ENCODE results near the gene PLXDC2. TPM values are rescaled to one million over a fixed set of nuclear protein-coding genes. Genes with fewer than 3 reads are reported as not detected.
"Not testable (repeated sequence)": the region's sequence is repeated elsewhere in the genome, so short reads cannot be mapped to it uniquely, and the experiment has no call there.

Gene PLXDC2
- total RNA-seq, 1 experiment from 2014 or later, result under 0.01 TPM

GRCh38 chr10:19968745-19969144 lies 152.5 kb downstream of the PLXDC2 start:
- DNase-seq, result no peak
- Histone ChIP-seq H3K36me3 (no peaks in the 10 kb centered on the region), H3K4me3 (no peak overlapping the region), H3K27me3 (no peaks in the 10 kb centered on the region), H3K9me3 (no peaks in the 10 kb centered on the region)

GRCh38 chr10:19970256-19970655 lies 154.0 kb downstream of the PLXDC2 start:
- Histone ChIP-seq H3K4me3 (no peak overlapping the region), H3K9me3 (no peaks in the 10 kb centered on the region), H3K27me3 (no peaks in the 10 kb centered on the region), H3K36me3 (no peaks in the 10 kb centered on the region)
- DNase-seq, result no peak

- DNase-seq, result no peak
- Histone ChIP-seq H3K27me3 (no peaks in the 10 kb centered on the region), H3K4me3 (no peak overlapping the region), H3K36me3 (no peaks in the 10 kb centered on the region), H3K9me3 (no peaks in the 10 kb centered on the region)
Observed at GRCh38 chr10:19970717-19971116, 154.5 kb downstream of the PLXDC2 start.

- H3K27me3 ChIP-seq, result no peaks in the 10 kb centered on the region
- no peak overlapping the region for H3K4me3 ChIP-seq
- no peak for DNase-seq
- H3K36me3 ChIP-seq, result no peaks in the 10 kb centered on the region
- no peaks in the 10 kb centered on the region for H3K9me3 ChIP-seq
Observed at GRCh38 chr10:19971343-19972052, 155.3 kb downstream of the PLXDC2 start.

GRCh38 chr10:19974138-19974537 lies 157.9 kb downstream of the PLXDC2 start:
- Histone ChIP-seq H3K36me3 (no peaks in the 10 kb centered on the region), H3K9me3 (no peaks in the 10 kb centered on the region), H3K4me3 (no peak overlapping the region), H3K27me3 (no peaks in the 10 kb centered on the region)
- DNase-seq, result no peak

- H3K9me3 ChIP-seq, result no peaks in the 10 kb centered on the region
- no peaks in the 10 kb centered on the region for H3K27me3 ChIP-seq
- no peak overlapping the region for H3K4me3 ChIP-seq
- no peak for DNase-seq
- no peaks in the 10 kb centered on the region for H3K36me3 ChIP-seq
Observed at GRCh38 chr10:19974554-19974953, 158.3 kb downstream of the PLXDC2 start.

GRCh38 chr10:19977097-19977521 lies 160.9 kb downstream of the PLXDC2 start:
- no peaks in the 10 kb centered on the region for H3K27me3 ChIP-seq
- no peak overlapping the region for H3K4me3 ChIP-seq
- no peaks in the 10 kb centered on the region for H3K36me3 ChIP-seq
- H3K9me3 ChIP-seq, result no peaks in the 10 kb centered on the region
- DNase-seq, result no peak

- Histone ChIP-seq H3K27me3 (no peaks in the 10 kb centered on the region), H3K9me3 (no peaks in the 10 kb centered on the region), H3K36me3 (no peaks in the 10 kb centered on the region), H3K4me3 (no peak overlapping the region)
- no peak for DNase-seq
Observed at GRCh38 chr10:19979628-19980027, 163.4 kb downstream of the PLXDC2 start.

GRCh38 chr10:19983880-19984565 lies 167.8 kb downstream of the PLXDC2 start:
- Histone ChIP-seq H3K4me3 (no peak overlapping the region), H3K27me3 (no peaks in the 10 kb centered on the region), H3K9me3 (no peaks in the 10 kb centered on the region), H3K36me3 (no peaks in the 10 kb centered on the region)
- no peak for DNase-seq

- H3K36me3 ChIP-seq, result no peaks in the 10 kb centered on the region
- DNase-seq, result no peak
- H3K9me3 ChIP-seq, result no peaks in the 10 kb centered on the region
- no peak overlapping the region for H3K4me3 ChIP-seq
- no peaks in the 10 kb centered on the region for H3K27me3 ChIP-seq
Observed at GRCh38 chr10:19985745-19986144, 169.5 kb downstream of the PLXDC2 start.

- no peaks in the 10 kb centered on the region for H3K27me3 ChIP-seq
- no peak for DNase-seq
- H3K4me3 ChIP-seq, result no peak overlapping the region
- H3K9me3 ChIP-seq, result no peaks in the 10 kb centered on the region
- H3K36me3 ChIP-seq, result no peaks in the 10 kb centered on the region
Observed at GRCh38 chr10:19986591-19986990, 170.4 kb downstream of the PLXDC2 start.

GRCh38 chr10:19987931-19988330 lies 171.7 kb downstream of the PLXDC2 start:
- H3K36me3 ChIP-seq, result no peaks in the 10 kb centered on the region
- no peaks in the 10 kb centered on the region for H3K9me3 ChIP-seq
- no peak overlapping the region for H3K4me3 ChIP-seq
- DNase-seq, result no peak
- no peaks in the 10 kb centered on the region for H3K27me3 ChIP-seq

GRCh38 chr10:19993714-19994315 lies 177.6 kb downstream of the PLXDC2 start:
- DNase-seq, result no peak
- H3K4me3 ChIP-seq, result no peak overlapping the region
- no peaks in the 10 kb centered on the region for H3K9me3 ChIP-seq
- no peaks in the 10 kb centered on the region for H3K36me3 ChIP-seq
- H3K27me3 ChIP-seq, result no peaks in the 10 kb centered on the region

- no peaks in the 10 kb centered on the region for H3K9me3 ChIP-seq
- H3K4me3 ChIP-seq, result no peak overlapping the region
- H3K36me3 ChIP-seq, result no peaks in the 10 kb centered on the region
- no peaks in the 10 kb centered on the region for H3K27me3 ChIP-seq
- DNase-seq, result no peak
Observed at GRCh38 chr10:19998482-19998881, 182.2 kb downstream of the PLXDC2 start.

- no peak overlapping the region for H3K4me3 ChIP-seq
- no peaks in the 10 kb centered on the region for H3K27me3 ChIP-seq
- no peaks in the 10 kb centered on the region for H3K9me3 ChIP-seq
- no peak for DNase-seq
- no peaks in the 10 kb centered on the region for H3K36me3 ChIP-seq
Observed at GRCh38 chr10:19999431-19999830, 183.2 kb downstream of the PLXDC2 start.

GRCh38 chr10:20002026-20002425 lies 185.8 kb downstream of the PLXDC2 start:
- not testable (repeated sequence) for H3K36me3 ChIP-seq, DNase-seq, H3K27me3 ChIP-seq, H3K4me3 ChIP-seq, H3K9me3 ChIP-seq

GRCh38 chr10:20002657-20003056 lies 186.4 kb downstream of the PLXDC2 start:
- H3K4me3 ChIP-seq, result no peak overlapping the region
- H3K9me3 ChIP-seq, result no peaks in the 10 kb centered on the region
- H3K27me3 ChIP-seq, result no peaks in the 10 kb centered on the region
- no peak for DNase-seq
- H3K36me3 ChIP-seq, result no peaks in the 10 kb centered on the region

- Histone ChIP-seq H3K4me3 (no peak overlapping the region), H3K9me3 (no peaks in the 10 kb centered on the region), H3K27me3 (no peaks in the 10 kb centered on the region), H3K36me3 (no peaks in the 10 kb centered on the region)
- peak; percentile 9 for DNase-seq
Observed at GRCh38 chr10:20004087-20004523, 187.9 kb downstream of the PLXDC2 start.

Measured in MG63 (cell line).